ENCODE data around the gene CDH13. TPM values are rescaled to one million over a fixed set of nuclear protein-coding genes. Genes with fewer than 3 reads are reported as not detected.

The CDH13 gene
- total and polyA plus RNA-seq, 12 donors = 0.86 to 30.6 (median 2.4) TPM

DNA sequence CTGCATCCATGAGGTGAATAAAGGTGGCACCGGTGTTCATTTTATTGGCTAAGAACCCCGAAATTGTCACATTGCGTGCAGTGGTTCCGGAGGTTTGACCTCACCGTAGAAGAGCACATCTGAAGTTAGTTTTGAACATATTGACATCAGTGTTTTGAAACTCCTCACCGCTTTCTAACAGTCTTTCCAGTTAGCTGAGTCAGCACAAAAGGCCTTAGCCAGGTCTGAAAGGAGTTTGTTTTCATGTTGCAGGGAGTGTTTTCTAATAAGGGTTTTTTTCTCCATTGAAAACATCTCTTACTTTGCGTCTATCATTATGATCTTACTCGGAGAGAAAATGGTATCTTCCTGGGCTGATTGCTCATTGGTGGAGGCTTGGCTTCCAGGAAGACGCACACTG, 1006.5 kb downstream of the CDH13 start:
- WGBS, 4 donors = 80 to 94% (median 87%) methylated on average over 9 of the region's 9 CpGs
- intact Hi-C loops (cut with DNase I) = no loop called here
- H3K4me3 ChIP-seq = no peak overlapping the region
- DNase-seq = no peak
- no peaks in the 10 kb centered on the region for H3K9me3 ChIP-seq (replicated peaks in 1 of 3)
- TF ChIP-seq CTCF (IDR thresholded peaks at IDR 0.05) (no peak), POLR2A (IDR thresholded peaks at IDR 0.05) (no peak)
- H3K27me3 ChIP-seq = no peaks in the 10 kb centered on the region
- no peaks in the 10 kb centered on the region for H3K36me3 ChIP-seq (replicated peaks in 1 of 2)
- no peaks in the 10 kb centered on the region for H3K4me1 ChIP-seq (replicated peaks in 1 of 2)
- no peak overlapping the region for H3K27ac ChIP-seq

- Histone ChIP-seq H3K4me3 (no peak overlapping the region), H3K36me3 (replicated peaks in 1 of 2) (no peaks in the 10 kb centered on the region), H3K27me3 (no peaks in the 10 kb centered on the region), H3K9me3 (replicated peaks in 1 of 3) (no peaks in the 10 kb centered on the region), H3K4me1 (replicated peaks in 1 of 2) (no peaks in the 10 kb centered on the region), H3K27ac (no peak overlapping the region)
- 44 to 58% (median 50%) methylated on average over 5 of the region's 5 CpGs for WGBS, 4 donors
- no peak for TF ChIP-seq CTCF (IDR thresholded peaks at IDR 0.05)
- TF ChIP-seq POLR2A (IDR thresholded peaks at IDR 0.05) = no peak
- no peak for DNase-seq
- intact Hi-C loops (cut with DNase I) = no loop called here
Measured at GRCh38 chr16:83648347-83648746, 1021.6 kb downstream of the CDH13 start.

- H3K4me1 ChIP-seq (replicated peaks in 1 of 2) = no peaks in the 10 kb centered on the region
- TF ChIP-seq POLR2A (IDR thresholded peaks at IDR 0.05) (no peak), CTCF (IDR thresholded peaks at IDR 0.05) (no peak)
- H3K4me3 ChIP-seq = no peak overlapping the region
- intact Hi-C loops (cut with DNase I) = no loop called here
- WGBS, 4 donors = 74 to 84% (median 77%) methylated on average over 8 of the region's 8 CpGs
- no peaks in the 10 kb centered on the region for H3K36me3 ChIP-seq (replicated peaks in 1 of 2)
- no peak overlapping the region for H3K27ac ChIP-seq
- no peaks in the 10 kb centered on the region for H3K9me3 ChIP-seq (replicated peaks in 1 of 3)
- no peak for DNase-seq
- no peaks in the 10 kb centered on the region for H3K27me3 ChIP-seq
Measured at GRCh38 chr16:83651871-83652270, 1025.1 kb downstream of the CDH13 start.

DNA sequence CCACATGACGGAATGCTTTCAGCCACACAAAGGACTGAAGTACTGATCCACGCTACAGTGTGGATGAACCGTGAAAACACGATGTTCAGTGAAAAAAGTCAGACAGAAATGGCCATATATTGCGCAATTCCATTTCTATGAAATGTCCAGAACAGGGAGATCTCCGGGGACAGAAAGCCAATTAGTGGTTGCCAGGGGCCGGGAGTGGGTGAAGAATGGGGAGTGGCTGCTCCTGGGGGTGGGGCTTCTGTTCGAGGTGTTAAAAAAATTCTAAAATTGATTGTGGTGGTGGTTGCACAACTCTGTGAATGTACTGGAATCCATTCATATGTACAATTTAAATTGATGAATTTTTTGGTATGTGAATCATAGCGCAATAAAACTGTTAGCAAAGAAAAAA, 1026.2 kb downstream of the CDH13 start:
- no peak for TF ChIP-seq CTCF (IDR thresholded peaks at IDR 0.05)
- no peak for TF ChIP-seq POLR2A (IDR thresholded peaks at IDR 0.05)
- no peaks in the 10 kb centered on the region for H3K9me3 ChIP-seq (replicated peaks in 1 of 3)
- no peak overlapping the region for H3K27ac ChIP-seq
- 75 to 79% (median 77%) methylated on average over 8 to 9 of the region's 9 CpGs for WGBS, 4 donors
- H3K4me1 ChIP-seq (replicated peaks in 1 of 2) = no peaks in the 10 kb centered on the region
- no peaks in the 10 kb centered on the region for H3K27me3 ChIP-seq
- DNase-seq = no peak
- intact Hi-C loops (cut with DNase I) = no loop called here
- H3K36me3 ChIP-seq (replicated peaks in 1 of 2) = no peaks in the 10 kb centered on the region
- H3K4me3 ChIP-seq = no peak overlapping the region

Data from adrenal gland (tissue), 12 donors.